Hepatocyte (in vitro differentiated cells): ENCODE measurements around the gene LONP2.

ENCODE experiments used
- EZH2 ChIP-seq: fragments of 200-600 bp; sonication (generic); IDR thresholded peaks from 2 replicates; pipeline ENCODE4 v1.6.1; 2016; ENCODE audit warnings: antibody characterized with exemption, mild to moderate bottlenecking, borderline replicate concordance
- TF ChIP-seq, protein P1 (sequence below): fragments of 200-600 bp; sonication (generic); IDR thresholded peaks from 2 replicates; pipeline ENCODE4 v1.5.1; 2016; ENCODE audit warnings: antibody characterized with exemption, mild to moderate bottlenecking; ENCODE audit not compliant: poor library complexity

DNA sequence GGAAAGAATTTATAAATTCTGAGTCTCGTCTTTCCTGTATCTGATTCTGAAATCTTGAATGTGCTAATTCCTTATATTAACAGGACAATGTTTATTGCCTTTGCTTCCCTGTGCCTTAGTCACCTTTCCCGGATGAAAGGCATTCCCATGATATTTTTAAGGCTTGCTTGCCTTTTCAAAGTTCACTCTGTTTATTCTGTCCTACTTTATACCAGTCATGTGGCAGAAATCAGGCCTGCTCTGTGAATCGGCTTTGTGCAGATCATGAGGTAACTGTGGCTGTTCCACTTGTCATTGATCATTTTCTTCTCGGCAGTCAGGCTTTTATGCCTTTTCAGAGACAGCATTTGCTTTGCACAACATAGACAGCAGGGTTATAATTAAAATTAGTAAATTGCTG lies 32.0 kb downstream of the LONP2 start:
- TF ChIP-seq, protein P1, sequence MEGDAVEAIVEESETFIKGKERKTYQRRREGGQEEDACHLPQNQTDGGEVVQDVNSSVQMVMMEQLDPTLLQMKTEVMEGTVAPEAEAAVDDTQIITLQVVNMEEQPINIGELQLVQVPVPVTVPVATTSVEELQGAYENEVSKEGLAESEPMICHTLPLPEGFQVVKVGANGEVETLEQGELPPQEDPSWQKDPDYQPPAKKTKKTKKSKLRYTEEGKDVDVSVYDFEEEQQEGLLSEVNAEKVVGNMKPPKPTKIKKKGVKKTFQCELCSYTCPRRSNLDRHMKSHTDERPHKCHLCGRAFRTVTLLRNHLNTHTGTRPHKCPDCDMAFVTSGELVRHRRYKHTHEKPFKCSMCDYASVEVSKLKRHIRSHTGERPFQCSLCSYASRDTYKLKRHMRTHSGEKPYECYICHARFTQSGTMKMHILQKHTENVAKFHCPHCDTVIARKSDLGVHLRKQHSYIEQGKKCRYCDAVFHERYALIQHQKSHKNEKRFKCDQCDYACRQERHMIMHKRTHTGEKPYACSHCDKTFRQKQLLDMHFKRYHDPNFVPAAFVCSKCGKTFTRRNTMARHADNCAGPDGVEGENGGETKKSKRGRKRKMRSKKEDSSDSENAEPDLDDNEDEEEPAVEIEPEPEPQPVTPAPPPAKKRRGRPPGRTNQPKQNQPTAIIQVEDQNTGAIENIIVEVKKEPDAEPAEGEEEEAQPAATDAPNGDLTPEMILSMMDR = no peak
- TF ChIP-seq EZH2 = no peak
